HL-60 (cell line): ENCODE data around the gene EEPD1.

Source experiments
- DNase-seq, 2 experiments: peaks; one replicate each; pipeline ENCODE4 v3.0.0-alpha.2; 2010 to 2020; ENCODE audit warnings: low read depth in 1 of 2, low spot score in 1 of 2
- H3K27ac ChIP-seq: fragments of 250-450 bp; sonication (Bioruptor Pico); replicated peaks from 2 replicates; pipeline ENCODE4 v1.5.1; 2020; ENCODE audit warnings: mild to moderate bottlenecking, moderate library complexity
- H3K27me3 ChIP-seq: fragments of 250-450 bp; sonication (Bioruptor Pico); 2 replicates; pipeline ENCODE4 v1.5.1; 2021; ENCODE audit warnings: mild to moderate bottlenecking, moderate library complexity; ENCODE audit not compliant: insufficient read depth, poor library complexity, severe bottlenecking
- H3K4me3 ChIP-seq: replicated peaks from 2 replicates; pipeline ENCODE4 v1.5.1; 2011; ENCODE audit warnings: mild to moderate bottlenecking, control low read depth, low read length; ENCODE audit not compliant: insufficient read depth
- GABPA ChIP-seq: IDR thresholded peaks from 2 replicates; pipeline ENCODE4 v1.6.1; 2012; ENCODE audit warnings: low read depth
- POLR2AphosphoS5 ChIP-seq: IDR thresholded peaks from 2 replicates; pipeline ENCODE4 v1.6.1; 2012; ENCODE audit warnings: low read depth
- SPI1 ChIP-seq: IDR thresholded peaks from 2 replicates; pipeline ENCODE4 v1.6.1; 2012; ENCODE audit warnings: low read depth, mild to moderate bottlenecking, borderline replicate concordance
- TF ChIP-seq, protein P1 (sequence below): IDR thresholded peaks from 2 replicates; pipeline ENCODE4 v1.6.1; 2012; ENCODE audit warnings: low read depth; ENCODE audit not compliant: insufficient replicate concordance
- TF ChIP-seq, protein P2 (sequence below): IDR thresholded peaks from one replicate; pipeline ENCODE4 v1.5.1; 2011; ENCODE audit warnings: low read length, control low read depth, inconsistent platforms; ENCODE audit not compliant: insufficient read depth

EEPD1 gene

DNA sequence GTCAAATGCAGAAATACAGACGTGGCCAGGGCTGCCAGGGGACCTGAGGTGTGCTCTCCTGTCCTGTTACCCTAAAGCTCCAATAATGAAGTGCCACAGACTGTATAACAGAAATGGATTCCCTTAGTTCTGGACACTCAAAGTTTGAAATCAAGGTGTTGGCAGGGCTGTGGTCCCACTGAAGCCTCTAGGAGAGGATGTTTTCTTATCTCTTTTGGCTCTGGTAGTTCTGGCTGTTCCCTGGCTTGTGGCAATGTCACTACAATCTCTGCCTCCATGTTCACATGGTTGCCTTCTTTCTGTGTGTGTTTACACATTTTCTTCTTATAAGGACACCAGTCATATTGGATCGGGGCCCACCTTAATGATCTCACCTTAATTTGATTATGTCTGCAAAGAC, 15.3 kb upstream of the EEPD1 start:
- H3K27ac ChIP-seq: no peak overlapping the region
- H3K27me3 ChIP-seq: no peaks in the 10 kb centered on the region
- no peak for DNase-seq
- no peak for TF ChIP-seq POLR2AphosphoS5
- TF ChIP-seq SPI1: no peak
- TF ChIP-seq, protein P1, sequence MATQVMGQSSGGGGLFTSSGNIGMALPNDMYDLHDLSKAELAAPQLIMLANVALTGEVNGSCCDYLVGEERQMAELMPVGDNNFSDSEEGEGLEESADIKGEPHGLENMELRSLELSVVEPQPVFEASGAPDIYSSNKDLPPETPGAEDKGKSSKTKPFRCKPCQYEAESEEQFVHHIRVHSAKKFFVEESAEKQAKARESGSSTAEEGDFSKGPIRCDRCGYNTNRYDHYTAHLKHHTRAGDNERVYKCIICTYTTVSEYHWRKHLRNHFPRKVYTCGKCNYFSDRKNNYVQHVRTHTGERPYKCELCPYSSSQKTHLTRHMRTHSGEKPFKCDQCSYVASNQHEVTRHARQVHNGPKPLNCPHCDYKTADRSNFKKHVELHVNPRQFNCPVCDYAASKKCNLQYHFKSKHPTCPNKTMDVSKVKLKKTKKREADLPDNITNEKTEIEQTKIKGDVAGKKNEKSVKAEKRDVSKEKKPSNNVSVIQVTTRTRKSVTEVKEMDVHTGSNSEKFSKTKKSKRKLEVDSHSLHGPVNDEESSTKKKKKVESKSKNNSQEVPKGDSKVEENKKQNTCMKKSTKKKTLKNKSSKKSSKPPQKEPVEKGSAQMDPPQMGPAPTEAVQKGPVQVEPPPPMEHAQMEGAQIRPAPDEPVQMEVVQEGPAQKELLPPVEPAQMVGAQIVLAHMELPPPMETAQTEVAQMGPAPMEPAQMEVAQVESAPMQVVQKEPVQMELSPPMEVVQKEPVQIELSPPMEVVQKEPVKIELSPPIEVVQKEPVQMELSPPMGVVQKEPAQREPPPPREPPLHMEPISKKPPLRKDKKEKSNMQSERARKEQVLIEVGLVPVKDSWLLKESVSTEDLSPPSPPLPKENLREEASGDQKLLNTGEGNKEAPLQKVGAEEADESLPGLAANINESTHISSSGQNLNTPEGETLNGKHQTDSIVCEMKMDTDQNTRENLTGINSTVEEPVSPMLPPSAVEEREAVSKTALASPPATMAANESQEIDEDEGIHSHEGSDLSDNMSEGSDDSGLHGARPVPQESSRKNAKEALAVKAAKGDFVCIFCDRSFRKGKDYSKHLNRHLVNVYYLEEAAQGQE: no peak
- TF ChIP-seq, protein P2, sequence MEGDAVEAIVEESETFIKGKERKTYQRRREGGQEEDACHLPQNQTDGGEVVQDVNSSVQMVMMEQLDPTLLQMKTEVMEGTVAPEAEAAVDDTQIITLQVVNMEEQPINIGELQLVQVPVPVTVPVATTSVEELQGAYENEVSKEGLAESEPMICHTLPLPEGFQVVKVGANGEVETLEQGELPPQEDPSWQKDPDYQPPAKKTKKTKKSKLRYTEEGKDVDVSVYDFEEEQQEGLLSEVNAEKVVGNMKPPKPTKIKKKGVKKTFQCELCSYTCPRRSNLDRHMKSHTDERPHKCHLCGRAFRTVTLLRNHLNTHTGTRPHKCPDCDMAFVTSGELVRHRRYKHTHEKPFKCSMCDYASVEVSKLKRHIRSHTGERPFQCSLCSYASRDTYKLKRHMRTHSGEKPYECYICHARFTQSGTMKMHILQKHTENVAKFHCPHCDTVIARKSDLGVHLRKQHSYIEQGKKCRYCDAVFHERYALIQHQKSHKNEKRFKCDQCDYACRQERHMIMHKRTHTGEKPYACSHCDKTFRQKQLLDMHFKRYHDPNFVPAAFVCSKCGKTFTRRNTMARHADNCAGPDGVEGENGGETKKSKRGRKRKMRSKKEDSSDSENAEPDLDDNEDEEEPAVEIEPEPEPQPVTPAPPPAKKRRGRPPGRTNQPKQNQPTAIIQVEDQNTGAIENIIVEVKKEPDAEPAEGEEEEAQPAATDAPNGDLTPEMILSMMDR: no peak
- no peak for TF ChIP-seq GABPA
- no peak overlapping the region for H3K4me3 ChIP-seq

DNA sequence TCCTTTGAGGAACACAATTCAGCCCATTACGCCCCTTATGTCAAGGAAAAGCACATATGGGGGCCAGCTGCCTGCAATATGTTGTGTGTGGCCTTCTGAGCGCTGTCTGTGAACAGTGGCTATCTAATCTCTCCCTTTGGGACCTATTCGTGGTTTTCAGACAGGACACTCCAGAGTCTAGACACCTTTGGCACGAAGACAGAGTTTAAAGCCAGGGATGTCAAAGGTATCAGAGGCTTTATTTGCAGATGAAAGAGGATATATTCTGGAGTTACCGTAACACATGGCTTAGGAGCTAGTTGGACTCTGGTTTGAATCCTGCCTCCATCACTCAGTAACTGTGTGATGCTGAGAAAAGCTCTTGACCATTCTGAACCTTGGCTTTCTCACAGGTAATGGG, 14.8 kb upstream of the EEPD1 start:
- no peak overlapping the region for H3K27ac ChIP-seq
- no peaks in the 10 kb centered on the region for H3K27me3 ChIP-seq
- DNase-seq: no peak
- H3K4me3 ChIP-seq: no peak overlapping the region
- no peak for TF ChIP-seq POLR2AphosphoS5
- no peak for TF ChIP-seq SPI1
- TF ChIP-seq, protein P1: no peak
- no peak for TF ChIP-seq GABPA
- TF ChIP-seq, protein P2: no peak

DNA sequence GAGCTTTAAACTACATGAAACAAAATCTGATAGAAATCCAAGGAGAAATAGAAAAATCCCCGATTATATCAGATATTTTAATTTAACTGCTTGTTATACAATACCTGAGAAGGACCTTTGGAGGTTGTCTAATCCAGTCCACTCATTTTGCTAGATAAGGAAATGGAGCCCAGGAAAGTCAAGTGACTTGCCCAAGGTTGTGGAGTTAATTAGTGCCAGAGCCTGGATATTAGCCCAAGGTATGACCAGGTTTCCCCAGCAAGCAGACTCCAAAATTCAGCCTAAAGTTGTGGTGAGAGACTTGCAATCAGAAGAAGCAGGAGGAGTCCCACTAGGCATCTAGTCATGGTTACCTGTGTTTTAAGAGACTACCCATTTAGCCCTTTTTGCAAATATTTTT, 11.7 kb upstream of the EEPD1 start:
- no peak overlapping the region for H3K27ac ChIP-seq
- H3K27me3 ChIP-seq: no peaks in the 10 kb centered on the region
- no peak for DNase-seq
- TF ChIP-seq, protein P2: no peak
- TF ChIP-seq POLR2AphosphoS5: no peak
- TF ChIP-seq, protein P1: no peak
- TF ChIP-seq GABPA: no peak
- no peak for TF ChIP-seq SPI1
- H3K4me3 ChIP-seq: no peak overlapping the region
